GM12864 (cell line): ENCODE results near the gene BBOX1.
"Not testable (repeated sequence)": the region's sequence is repeated elsewhere in the genome, so short reads cannot be mapped to it uniquely, and the experiment has no call there.

ENCODE experiments used
- DNase-seq: peaks from one replicate; pipeline ENCODE4 v3.0.0-alpha.2; 2011; ENCODE audit warnings: low read depth
- H3K4me3 ChIP-seq: 2 replicates; pipeline ENCODE4 v1.5.1; 2011; ENCODE audit warnings: mild to moderate bottlenecking, low read depth, low read length, control low read depth
- CTCF ChIP-seq: IDR thresholded peaks from 2 replicates; pipeline ENCODE4 v1.5.1; 2011; ENCODE audit warnings: low read depth, mild to moderate bottlenecking, moderate library complexity, low read length, control low read depth, inconsistent platforms; ENCODE audit errors: missing control alignments

Gene BBOX1

GRCh38 chr11:27120211-27120610 lies 79.6 kb downstream of the BBOX1 start:
- TF ChIP-seq CTCF = no peak

GRCh38 chr11:27122001-27122400 lies 81.4 kb downstream of the BBOX1 start:
- DNase-seq = no peak
- no peak for TF ChIP-seq CTCF
- H3K4me3 ChIP-seq = no peak overlapping the region

More at GRCh38 chr11:27120211-27120610, 79.6 kb downstream of the BBOX1 start:
- no peak for DNase-seq
- H3K4me3 ChIP-seq = no peak overlapping the region

- no peak overlapping the region for H3K4me3 ChIP-seq
- DNase-seq = no peak
- no peak for TF ChIP-seq CTCF
These were observed 84.1 kb downstream of the BBOX1 start for GRCh38 chr11:27124514-27125264.

- no peak for DNase-seq
- TF ChIP-seq CTCF = no peak
- H3K4me3 ChIP-seq = no peak overlapping the region
These were observed 89.1 kb downstream of the BBOX1 start for GRCh38 chr11:27129686-27130085.

GRCh38 chr11:27130806-27131205 lies 90.2 kb downstream of the BBOX1 start:
- TF ChIP-seq CTCF = no peak
- DNase-seq = no peak
- H3K4me3 ChIP-seq = no peak overlapping the region

GRCh38 chr11:27135924-27136329 lies 95.3 kb downstream of the BBOX1 start:
- not testable (repeated sequence) for DNase-seq, H3K4me3 ChIP-seq

GRCh38 chr11:27138716-27139115 lies 98.1 kb downstream of the BBOX1 start:
- no peak for DNase-seq
- TF ChIP-seq CTCF = no peak
- no peak overlapping the region for H3K4me3 ChIP-seq
